ENCODE results near the gene PTPRJ. TPM values are rescaled to one million over a fixed set of nuclear protein-coding genes. Genes with fewer than 3 reads are reported as not detected.

Gene PTPRJ
- polyA plus RNA-seq, 3 donors: 10.0 to 36.4 (median 14.6) TPM

- Histone ChIP-seq H3K27me3 (ENCODE audit: control insufficient read depth in 2 of 2, insufficient read depth in 2 of 2, low read length in 2 of 2) (no peaks in the 10 kb centered on the region), H3K27ac (ENCODE audit: low read depth in 1 of 2, low read length in 2 of 2) (no peak overlapping the region), H2AFZ (ENCODE audit: insufficient read depth, low read depth, low read length, poor library complexity, severe bottlenecking) (no peak overlapping the region), H3K4me2 (replicated peaks; ENCODE audit: extremely low read depth, low read length, poor library complexity, severe bottlenecking) (no peak overlapping the region), H3K9ac (ENCODE audit: insufficient read depth, low read length, poor library complexity, severe bottlenecking) (no peak overlapping the region), H3K4me3 (replicated peaks in 1 of 3; ENCODE audit: low read depth in 2 of 3, low read length in 3 of 3) (no peak overlapping the region), H4K20me1 (ENCODE audit: insufficient read depth, low read length) (peaks cover 93% of the 10 kb centered on the region), H3K9me3 (replicated peaks in 1 of 2; ENCODE audit: control insufficient read depth in 1 of 2, insufficient read depth in 1 of 2, low read length in 2 of 2) (no peaks in the 10 kb centered on the region), H3K36me3 (replicated peaks in 1 of 2; ENCODE audit: control insufficient read depth in 1 of 2, insufficient read depth in 2 of 2, low read length in 2 of 2) (no peaks in the 10 kb centered on the region), H3K4me1 (ENCODE audit: control insufficient read depth in 1 of 2, insufficient read depth in 2 of 2, low read length in 2 of 2) (peaks cover 49 to 75% of the 10 kb centered on the region in 2 donors), H3K79me2 (ENCODE audit: insufficient read depth, low read length) (peaks cover 95% of the 10 kb centered on the region)
- intact Hi-C loops (cut with micrococcal nuclease): no loop called here
- H3K4me3 Mint-ChIP-seq: no peak overlapping the region
- WGBS (ENCODE audit: insufficient coverage): 100% methylated on average over 1 of the region's 2 CpGs
- H3K9me3 Mint-ChIP-seq: no peaks in the 10 kb centered on the region
- H3K4me1 Mint-ChIP-seq: peaks cover 75% of the 10 kb centered on the region
- no peak for DNase-seq
- H3K27ac Mint-ChIP-seq: peak overlapping the region in 2 of 7 donors; percentile 8 to 37
- TF ChIP-seq CTCF (IDR thresholded peaks at IDR 0.05): no peak
- no peaks in the 10 kb centered on the region for H3K27me3 Mint-ChIP-seq (ENCODE audit: low read depth in 3 of 3)
- peaks cover 22 to 46% of the 10 kb centered on the region in 2 donors for H3K36me3 Mint-ChIP-seq
These were observed 77.7 kb downstream of the PTPRJ start for GRCh38 chr11:48058064-48058463.

GRCh38 chr11:48058788-48059187 lies 78.4 kb downstream of the PTPRJ start:
- H3K27me3 ChIP-seq (ENCODE audit: control insufficient read depth in 2 of 2, insufficient read depth in 2 of 2, low read length in 2 of 2): no peaks in the 10 kb centered on the region
- H3K4me2 ChIP-seq (replicated peaks; ENCODE audit: extremely low read depth, low read length, poor library complexity, severe bottlenecking): no peak overlapping the region
- Mint-ChIP-seq H3K36me3 (peaks cover 24 to 46% of the 10 kb centered on the region in 2 donors), H3K4me1 (peaks cover 79% of the 10 kb centered on the region), H3K27me3 (ENCODE audit: low read depth in 3 of 3) (no peaks in the 10 kb centered on the region), H3K4me3 (no peak overlapping the region), H3K9me3 (no peaks in the 10 kb centered on the region), H3K27ac (peak overlapping the region in 2 of 7 donors; percentile 12 to 30)
- H3K4me3 ChIP-seq (replicated peaks in 1 of 3; ENCODE audit: low read depth in 2 of 3, low read length in 3 of 3): no peak overlapping the region
- TF ChIP-seq CTCF (IDR thresholded peaks at IDR 0.05): no peak
- intact Hi-C loops (cut with micrococcal nuclease): no loop called here
- H3K9me3 ChIP-seq (replicated peaks in 1 of 2; ENCODE audit: control insufficient read depth in 1 of 2, insufficient read depth in 1 of 2, low read length in 2 of 2): no peaks in the 10 kb centered on the region
- H4K20me1 ChIP-seq (ENCODE audit: insufficient read depth, low read length): peaks cover 100% of the 10 kb centered on the region
- H3K9ac ChIP-seq (ENCODE audit: insufficient read depth, low read length, poor library complexity, severe bottlenecking): no peak overlapping the region
- DNase-seq: no peak
- no peaks in the 10 kb centered on the region for H3K36me3 ChIP-seq (replicated peaks in 1 of 2; ENCODE audit: control insufficient read depth in 1 of 2, insufficient read depth in 2 of 2, low read length in 2 of 2)
- no peak overlapping the region for H3K27ac ChIP-seq (ENCODE audit: low read depth in 1 of 2, low read length in 2 of 2)
- H3K79me2 ChIP-seq (ENCODE audit: insufficient read depth, low read length): peaks cover 92% of the 10 kb centered on the region
- no peak overlapping the region for H2AFZ ChIP-seq (ENCODE audit: insufficient read depth, low read depth, low read length, poor library complexity, severe bottlenecking)
- whole genome bisulfite sequencing (ENCODE audit: insufficient coverage): 98% methylated on average over 6 of the region's 12 CpGs
- H3K4me1 ChIP-seq (ENCODE audit: control insufficient read depth in 1 of 2, insufficient read depth in 2 of 2, low read length in 2 of 2): peaks cover 53 to 78% of the 10 kb centered on the region in 2 donors
